Measurements from ENCODE around the gene FRMD4A. TPM values are rescaled to one million over a fixed set of nuclear protein-coding genes. Genes with fewer than 3 reads are reported as not detected.

FRMD4A gene
- total RNA-seq, 1 experiment from 2014 or later = 19.6 TPM

- TF ChIP-seq CTCF (conservative IDR thresholded peaks at IDR 0.05) = no peak
- no peak overlapping the region for H3K9ac ChIP-seq (ENCODE audit: extremely low read depth, insufficient read length, low read length)
- no peak overlapping the region for H3K4me2 ChIP-seq (ENCODE audit: insufficient read depth, insufficient read length, low read length)
- peaks cover 4% of the 10 kb centered on the region for H3K9me3 ChIP-seq (ENCODE audit: control insufficient read depth, low read depth, low read length)
- no peak overlapping the region for H3K14ac ChIP-seq (ENCODE audit: insufficient read depth, low read length)
- no peak overlapping the region for H3K56ac ChIP-seq (ENCODE audit: insufficient read length, low read depth, low read length)
- no peak overlapping the region for H2BK12ac ChIP-seq (ENCODE audit: insufficient read length, low read depth, low read length)
- peaks cover 0 to 2% of the 10 kb centered on the region in 2 experiments; a peak in 1 of 4 replicates for H3K4me1 Mint-ChIP-seq
- no peak overlapping the region for H2BK120ac ChIP-seq (ENCODE audit: low read depth, low read length, poor library complexity, severe bottlenecking)
- no peak overlapping the region for H4K5ac ChIP-seq (ENCODE audit: insufficient read length, low read depth, low read length)
- H3K27ac ChIP-seq (ENCODE audit: insufficient read length, low read depth, low read length) = no peak overlapping the region
- H3K9me3 Mint-ChIP-seq = peaks cover 26 to 40% of the 10 kb centered on the region in 2 experiments
- H4K8ac ChIP-seq (replicated peaks; ENCODE audit: insufficient read length, low read depth, low read length) = no peak overlapping the region
- H3K23ac ChIP-seq (ENCODE audit: insufficient read length, low read depth, low read length) = no peak overlapping the region
- no peak overlapping the region for H2AFZ ChIP-seq (ENCODE audit: low read length)
- no peak overlapping the region for H3K4me3 Mint-ChIP-seq
- H3T11ph ChIP-seq (ENCODE audit: low read length) = no peak overlapping the region
- no peaks in the 10 kb centered on the region for H3K27me3 Mint-ChIP-seq (ENCODE audit: low read depth)
- no peak overlapping the region for H2BK20ac ChIP-seq (ENCODE audit: low read depth, low read length, poor library complexity, severe bottlenecking)
- no peak overlapping the region for H4K91ac ChIP-seq (ENCODE audit: insufficient read length, low read depth, low read length)
- no peaks in the 10 kb centered on the region for H3K23me2 ChIP-seq (ENCODE audit: insufficient read length, low read depth, low read length, poor library complexity, severe bottlenecking)
- no peaks in the 10 kb centered on the region for H4K20me1 ChIP-seq (ENCODE audit: control insufficient read depth, insufficient read depth, insufficient read length)
- H3K27me3 ChIP-seq (ENCODE audit: insufficient read depth, low read length) = no peaks in the 10 kb centered on the region
- no CpG with 5 or more reads among the region's 1 CpG for WGBS (ENCODE audit: extremely low coverage, insufficient read length, low lambda C conversion rate)
- no peaks in the 10 kb centered on the region for H3K79me1 ChIP-seq (ENCODE audit: insufficient read depth, low read depth, low read length, poor library complexity, severe bottlenecking)
- H3K18ac ChIP-seq (ENCODE audit: insufficient read length, low read depth, low read length) = no peak overlapping the region
- no peak overlapping the region for H2AK5ac ChIP-seq (ENCODE audit: insufficient read length, low read length)
- H3K4me1 ChIP-seq (ENCODE audit: insufficient read depth, low read length) = no peaks in the 10 kb centered on the region
- H3K27ac Mint-ChIP-seq = no peak overlapping the region
- no peak overlapping the region for H2BK15ac ChIP-seq (ENCODE audit: low read depth, low read length)
- H3K79me2 ChIP-seq (ENCODE audit: insufficient read depth, low read length) = no peaks in the 10 kb centered on the region
- no peak overlapping the region for H3K4ac ChIP-seq (ENCODE audit: low read depth, low read length)
- no peak overlapping the region for H2BK5ac ChIP-seq (ENCODE audit: insufficient read length, low read length)
- DNase-seq = no peak
- H3K36me3 Mint-ChIP-seq (ENCODE audit: insufficient read depth in 1 of 3, low read depth in 3 of 3) = peaks cover 3 to 33% (median 11%) of the 10 kb centered on the region in 3 experiments; a peak in 6 of 7 replicates
Observed at GRCh38 chr10:14291296-14291695, 39.4 kb downstream of the FRMD4A start.

All from H9 (cell line).